Measurements from ENCODE around the gene BDNF. TPM values are rescaled to one million over a fixed set of nuclear protein-coding genes. Genes with fewer than 3 reads are reported as not detected.

BDNF gene
- total and polyA plus RNA-seq, 2 of the 8 experiments (the other 6 are each of a cell fraction or from before 2014, with no cell fraction given) = 2.4 to 5.4 TPM

- 75% methylated on average over 4 of the region's 4 CpGs; no CpG with 5 or more reads in 1 of the 2 experiments for WGBS, 2 experiments (ENCODE audit: extremely low coverage in 1 of 2, insufficient coverage in 1 of 2, insufficient read length in 1 of 2, insufficient replicate concordance in 2 of 2, low coverage in 1 of 2, low lambda C conversion rate in 2 of 2, missing lambda C conversion rate in 1 of 2)
- CTCF ChIA-PET (ENCODE audit: partially characterized antibody) = interaction anchor here (0.6 to 1.1 kb wide), 4 partner anchors 8 to 341 kb away, joined by 3 to 4 read pairs (median 4); no protein-coding TSS in a partner anchor
- no peak overlapping the region for H2BK15ac ChIP-seq (ENCODE audit: low read length)
Measured at GRCh38 chr11:27626269-27626937, 73.9 kb downstream of the BDNF start.

More at GRCh38 chr11:27626269-27626937, 73.9 kb downstream of the BDNF start:
- H3K9ac ChIP-seq (replicated peaks in 1 of 4; ENCODE audit: extremely low read depth in 1 of 4, low read depth in 3 of 4, low read length in 3 of 4) = no peak overlapping the region
- no peak overlapping the region for H3K14ac ChIP-seq (ENCODE audit: insufficient read length)
- peaks cover 19 to 78% (median 37%) of the 10 kb centered on the region in 4 experiments for H3K36me3 ChIP-seq (ENCODE audit: control insufficient read depth in 2 of 4, insufficient read depth in 4 of 4, low read length in 3 of 4)
- no peak overlapping the region for H3K27ac ChIP-seq (ENCODE audit: low read depth, low read length)
- no peak for FAIRE-seq
- H2AFZ ChIP-seq (ENCODE audit: low read length) = no peak overlapping the region
- no peak overlapping the region for H3K4ac ChIP-seq (replicated peaks; ENCODE audit: insufficient read length, low read depth, low read length)
- no peak overlapping the region for H3K23ac ChIP-seq (ENCODE audit: insufficient read length)
- H2BK12ac ChIP-seq (ENCODE audit: low read depth, low read length) = no peak overlapping the region
- H3K4me3 ChIP-seq (ENCODE audit: extremely low read depth in 1 of 4, insufficient read depth in 2 of 4, low read depth in 3 of 4, low read length in 4 of 4) = no peak overlapping the region
- H4K91ac ChIP-seq (replicated peaks; ENCODE audit: insufficient read length, low read length) = no peak overlapping the region
- H3K27me3 ChIP-seq (replicated peaks in 1 of 4; ENCODE audit: control insufficient read depth in 3 of 4, extremely low read depth in 1 of 4, insufficient read depth in 3 of 4, low read length in 3 of 4) = no peaks in the 10 kb centered on the region
- H2BK20ac ChIP-seq (ENCODE audit: low read length) = no peak overlapping the region
- H4K20me1 ChIP-seq (replicated peaks in 1 of 2; ENCODE audit: control insufficient read depth in 1 of 2, insufficient read depth in 2 of 2, low read length in 2 of 2) = peaks cover 9 to 19% of the 10 kb centered on the region in 2 experiments
- no peak overlapping the region for H2AK5ac ChIP-seq (ENCODE audit: low read depth, low read length)
- H4K8ac ChIP-seq (ENCODE audit: extremely low read depth, insufficient read depth, low read length) = no peak overlapping the region
- H3K4me1 ChIP-seq (replicated peaks in 1 of 4; ENCODE audit: control insufficient read depth in 3 of 4, insufficient read depth in 4 of 4, low read length in 3 of 4) = peaks cover 0 to 18% (median 6%) of the 10 kb centered on the region in 4 experiments; a peak in 3 of 7 replicates
- H3K79me1 ChIP-seq (ENCODE audit: low read depth, low read length) = peaks cover 9% of the 10 kb centered on the region; the same call in 1 of the 2 replicates
- no peak overlapping the region for H2BK5ac ChIP-seq (ENCODE audit: low read depth, low read length)
- H3K9me3 ChIP-seq (ENCODE audit: insufficient read depth in 2 of 2, low read depth in 1 of 2, low read length in 1 of 2) = no peaks in the 10 kb centered on the region
- no peaks in the 10 kb centered on the region; the same call in 1 of the 2 replicates for H3K23me2 ChIP-seq (ENCODE audit: low read depth, low read length)
- POLR2A ChIA-PET (ENCODE audit: partially characterized antibody) = interaction anchor here (0.8 to 13.3 kb wide), 20 partner anchors 14 to 126 kb away, joined by 3 to 208 read pairs (median 4); partner anchors contain the start of gene BDNF
- H4K5ac ChIP-seq (ENCODE audit: insufficient read length, low read depth, low read length) = no peak overlapping the region
- H3K56ac ChIP-seq (replicated peaks; ENCODE audit: insufficient read length, low read depth, low read length) = no peak overlapping the region
- H3K4me2 ChIP-seq (ENCODE audit: insufficient read depth in 1 of 2, low read depth in 2 of 2, low read length in 2 of 2) = no peak overlapping the region; a peak in 1 of 4 replicates
- no peak overlapping the region for H3K18ac ChIP-seq (ENCODE audit: extremely low read depth, low read length)
- peaks cover 0 to 21% of the 10 kb centered on the region in 2 experiments; a peak in 3 of 4 replicates for H3K79me2 ChIP-seq (ENCODE audit: control insufficient read depth in 1 of 2, insufficient read depth in 2 of 2, low read length in 2 of 2)
- TF ChIP-seq CHD2 (IDR thresholded peaks at IDR 0.05; ENCODE audit: low read length) = peak; percentile 37; the same call in 1 of the 2 replicates
- TF ChIP-seq ASH2L (IDR thresholded peaks at IDR 0.05; ENCODE audit: low read length) = no peak
- 0 out of 2 replicates have a peak, but pooled peaks have one; percentile 28 for TF ChIP-seq CREB1 (IDR thresholded peaks at IDR 0.05)
- TF ChIP-seq SP2 (IDR thresholded peaks at IDR 0.05; ENCODE audit: low read length) = no peak
- no peak for TF ChIP-seq RFX5 (IDR thresholded peaks at IDR 0.05; ENCODE audit: borderline replicate concordance, low read depth, low read length)
- no peak for TF ChIP-seq CBX8 (IDR thresholded peaks at IDR 0.05; ENCODE audit: borderline replicate concordance, low read depth, low read length)
- TF ChIP-seq TAF7 (optimal IDR thresholded peaks at IDR 0.05; ENCODE audit: borderline replicate concordance, low read depth, low read length) = peak; percentile 5
- peak; percentile 79 for TF ChIP-seq POLR2AphosphoS5 (IDR thresholded peaks at IDR 0.05; ENCODE audit: low read depth, low read length)
- TF ChIP-seq POLR2A (IDR thresholded peaks at IDR 0.05; ENCODE audit: control extremely low read depth in 1 of 2, low read depth in 2 of 2, low read length in 2 of 2) = peak; percentile 47 to 83
- no peak for DNase-seq (ENCODE audit: low read depth in 1 of 2, low spot score in 2 of 2)
- no peak overlapping the region for H2BK120ac ChIP-seq (replicated peaks; ENCODE audit: low read depth, low read length)
